WTC11 (cell line): ENCODE results near the gene CDC6. TPM values are rescaled to one million over a fixed set of nuclear protein-coding genes. Genes with fewer than 3 reads are reported as not detected.

Experiments used
- ATAC-seq: fragments of 200-7000 bp; cut with Tn5 transposase; 2 replicates; pipeline ENCODE4 v1.10.0; 2021; ENCODE audit warnings: mild to moderate bottlenecking, moderate library complexity
- CTCF ChIA-PET: fragments of 300-600 bp; sonication (Branson Sonifier 250); formaldehyde crosslinking; loops from one replicate; lab custom pipeline; 2021; ENCODE audit warnings: antibody characterized with exemption; lab: Charles Lee
- POLR2A ChIA-PET: fragments of 350-600 bp; sonication (Branson Sonifier 250); formaldehyde crosslinking; loops from one replicate; lab custom pipeline; 2021; ENCODE audit warnings: antibody characterized with exemption; lab: Charles Lee
- DNase-seq: peaks from one replicate; pipeline ENCODE4 v3.0.0; 2021; ENCODE audit warnings: low spot score
- H3K27ac Mint-ChIP-seq: 2 replicates; pipeline ENCODE4 v1.8.0; 2021; ENCODE audit warnings: mixed read lengths
- H3K27me3 Mint-ChIP-seq: 2 replicates; pipeline ENCODE4 v1.8.0; 2021; ENCODE audit warnings: low read depth, mild to moderate bottlenecking, moderate library complexity, mixed read lengths
- H3K36me3 Mint-ChIP-seq: 2 replicates; pipeline ENCODE4 v1.8.0; 2021; ENCODE audit warnings: mixed read lengths
- H3K4me1 Mint-ChIP-seq: 2 replicates; pipeline ENCODE4 v1.8.0; 2022; ENCODE audit warnings: mixed read lengths
- H3K4me3 Mint-ChIP-seq: 2 replicates; pipeline ENCODE4 v1.8.0; 2021; ENCODE audit warnings: mild to moderate bottlenecking, moderate library complexity, mixed read lengths
- H3K9me3 Mint-ChIP-seq: 2 replicates; pipeline ENCODE4 v1.8.0; 2021; ENCODE audit warnings: mixed read lengths
- ATF2 ChIP-seq: sonication (generic); formaldehyde crosslinking; IDR thresholded peaks from 2 replicates; pipeline ENCODE4 v1.8.1; 2022; ENCODE audit warnings: low read depth, missing genetic modification reagents, borderline replicate concordance
- CDX4 ChIP-seq: fragments of 250-450 bp; sonication (Bioruptor Pico); IDR thresholded peaks from 2 replicates; pipeline ENCODE4 v1.9.0; 2021; ENCODE audit warnings: moderate library complexity, mild to moderate bottlenecking, inconsistent platforms, borderline replicate concordance
- FOXP1 ChIP-seq: sonication (generic); formaldehyde crosslinking; IDR thresholded peaks from 2 replicates; pipeline ENCODE4 v1.8.0; 2022; ENCODE audit warnings: missing genetic modification reagents, mild to moderate bottlenecking, moderate library complexity, borderline replicate concordance
- JAZF1 ChIP-seq: fragments of 250-450 bp; sonication (Bioruptor Pico); IDR thresholded peaks from 2 replicates; pipeline ENCODE4 v1.9.0; 2021; ENCODE audit warnings: moderate library complexity, mild to moderate bottlenecking, inconsistent platforms
- NR3C1 ChIP-seq: sonication (generic); formaldehyde crosslinking; conservative IDR thresholded peaks from 2 replicates; pipeline ENCODE4 v1.8.1; 2023; ENCODE audit warnings: low read depth, mild to moderate bottlenecking, missing genetic modification reagents
- PRDM15 ChIP-seq: sonication (generic); formaldehyde crosslinking; IDR thresholded peaks from 2 replicates; pipeline ENCODE4 v1.8.0; 2022; ENCODE audit warnings: missing genetic modification reagents
- RELA ChIP-seq: sonication (generic); formaldehyde crosslinking; IDR thresholded peaks from 2 replicates; pipeline ENCODE4 v1.8.1; 2022; ENCODE audit warnings: missing genetic modification reagents, mild to moderate bottlenecking, borderline replicate concordance
- RORB ChIP-seq: fragments of 250-450 bp; sonication (Bioruptor Pico); IDR thresholded peaks from 2 replicates; pipeline ENCODE4 v1.9.0; 2021; ENCODE audit warnings: mild to moderate bottlenecking
- SMAD4 ChIP-seq: sonication (generic); formaldehyde crosslinking; IDR thresholded peaks from 2 replicates; pipeline ENCODE4 v1.8.0; 2022; ENCODE audit warnings: mild to moderate bottlenecking, missing genetic modification reagents
- SP1 ChIP-seq: sonication (generic); formaldehyde crosslinking; conservative IDR thresholded peaks from 2 replicates; pipeline ENCODE4 v1.8.1; 2022; ENCODE audit warnings: missing genetic modification reagents
- TCF7 ChIP-seq: sonication (generic); formaldehyde crosslinking; IDR thresholded peaks from 2 replicates; pipeline ENCODE4 v1.8.0; 2022; ENCODE audit warnings: mild to moderate bottlenecking, low read depth, missing genetic modification reagents, moderate library complexity
- ZNF232 ChIP-seq: sonication (generic); formaldehyde crosslinking; IDR thresholded peaks from 2 replicates; pipeline ENCODE4 v1.8.0; 2022; ENCODE audit warnings: mild to moderate bottlenecking, missing genetic modification reagents
- ZNF281 ChIP-seq: sonication (generic); formaldehyde crosslinking; IDR thresholded peaks from 2 replicates; pipeline ENCODE4 v1.8.0; 2023; ENCODE audit warnings: mild to moderate bottlenecking, missing genetic modification reagents
- ZNF416 ChIP-seq: fragments of 250-450 bp; sonication (Bioruptor Pico); IDR thresholded peaks from 2 replicates; pipeline ENCODE4 v1.9.0; 2021; ENCODE audit warnings: mild to moderate bottlenecking, inconsistent platforms
- ZNF512 ChIP-seq: sonication (generic); formaldehyde crosslinking; IDR thresholded peaks from 2 replicates; pipeline ENCODE4 v1.8.1; 2022; ENCODE audit warnings: missing genetic modification reagents, borderline replicate concordance
- ZNF532 ChIP-seq: fragments of 250-450 bp; sonication (Bioruptor Pico); IDR thresholded peaks from 2 replicates; pipeline ENCODE4 v1.9.0; 2021; ENCODE audit warnings: mild to moderate bottlenecking, borderline replicate concordance
- ZSCAN18 ChIP-seq: fragments of 250-450 bp; sonication (Bioruptor Pico); IDR thresholded peaks from 2 replicates; pipeline ENCODE4 v2.1.2; 2022; ENCODE audit warnings: mild to moderate bottlenecking, moderate library complexity
- total RNA-seq: library from RNA; stranded (reverse); gene quantifications from 3 replicates; pipeline ENCODE4 v1.2.3, GENCODE V29; 2021

CDC6 gene
- total RNA-seq, 1 experiment from 2014 or later: 125 TPM

- Mint-ChIP-seq H3K27ac (no peak overlapping the region), H3K27me3 (peaks cover 9% of the 10 kb centered on the region), H3K4me1 (peaks cover 54% of the 10 kb centered on the region), H3K36me3 (no peaks in the 10 kb centered on the region), H3K4me3 (no peak overlapping the region), H3K9me3 (no peaks in the 10 kb centered on the region)
- TF ChIP-seq JAZF1 (CRISPR knock-in tag) (no peak), ZNF512 (CRISPR knock-in tag) (no peak), ZNF416 (CRISPR knock-in tag) (no peak), ZSCAN18 (CRISPR knock-in tag) (no peak), SP1 (CRISPR knock-in tag) (no peak)
- POLR2A ChIA-PET: interaction anchor here (0.6 to 1.6 kb wide), 3 partner anchors 23 to 1489 kb away, joined by 3 to 6 read pairs (median 3); partner anchors contain the start of gene CDC6
- no peak for ATAC-seq
- DNase-seq: peak; percentile 1
- CTCF ChIA-PET: interaction anchor here (10.9 kb wide), 1 partner anchor 42 kb away, joined by 259 read pairs; no protein-coding TSS in a partner anchor
These were observed 23.9 kb downstream of the CDC6 start for GRCh38 chr17:40311575-40311974.

- ChIA-PET POLR2A (interaction anchor here (1.6 kb wide), 1 partner anchor 24 kb away, joined by 3 read pairs; the partner anchor contains the start of gene CDC6), CTCF (interaction anchor here (2.3 to 10.9 kb wide), 2 partner anchors 41 to 43 kb away, joined by 12 to 259 read pairs; no protein-coding TSS in a partner anchor)
- no peak overlapping the region for H3K4me3 Mint-ChIP-seq
- no peak overlapping the region for H3K27ac Mint-ChIP-seq
- DNase-seq: peak; percentile 7
- no peaks in the 10 kb centered on the region for H3K9me3 Mint-ChIP-seq
- no peak for ATAC-seq
- peaks cover 13% of the 10 kb centered on the region for H3K27me3 Mint-ChIP-seq
- H3K36me3 Mint-ChIP-seq: no peaks in the 10 kb centered on the region
- H3K4me1 Mint-ChIP-seq: peaks cover 57% of the 10 kb centered on the region
- TF ChIP-seq ATF2 (CRISPR knock-in tag) (no peak), PRDM15 (CRISPR knock-in tag) (no peak), RELA (CRISPR knock-in tag) (no peak), CDX4 (CRISPR knock-in tag) (no peak), ZNF281 (CRISPR knock-in tag) (no peak), ZNF532 (no peak), FOXP1 (CRISPR knock-in tag) (no peak), RORB (no peak), TCF7 (no peak), NR3C1 (no peak), SMAD4 (CRISPR knock-in tag) (no peak), ZNF232 (CRISPR knock-in tag) (no peak)
These were observed 24.6 kb downstream of the CDC6 start for GRCh38 chr17:40312131-40312731.
